CD4-positive, alpha-beta T cell treated with Interleukin-17A for 4 hours (primary cell): ENCODE results near the gene PLD5.
"Not testable (repeated sequence)": the region's sequence is repeated elsewhere in the genome, so short reads cannot be mapped to it uniquely, and the experiment has no call there.

Experiments
- DNase-seq: peaks from one replicate; pipeline ENCODE4 v3.0.0-alpha.2; 2020; ENCODE audit warnings: mixed read lengths

PLD5 gene

DNA sequence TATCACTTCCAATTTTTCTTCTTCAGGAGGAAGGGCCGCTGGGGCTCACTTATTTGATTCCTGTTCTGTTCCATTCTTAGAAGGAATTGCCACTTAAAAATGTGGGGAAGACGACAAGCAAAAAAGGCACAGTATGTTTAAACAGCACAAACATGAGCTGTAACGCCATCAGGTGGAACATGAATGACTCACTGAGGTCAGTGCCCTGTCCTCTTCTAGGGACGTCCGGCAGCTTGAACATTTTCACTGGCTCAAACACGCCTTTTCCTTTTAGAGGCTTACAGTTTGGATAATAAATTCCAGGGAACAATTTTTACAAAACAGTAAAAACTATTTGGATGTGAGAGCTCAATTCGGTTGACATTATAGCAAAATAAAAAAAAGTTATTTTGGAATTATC lies 260.1 kb downstream of the PLD5 start:
- DNase-seq: not testable (repeated sequence)

DNA sequence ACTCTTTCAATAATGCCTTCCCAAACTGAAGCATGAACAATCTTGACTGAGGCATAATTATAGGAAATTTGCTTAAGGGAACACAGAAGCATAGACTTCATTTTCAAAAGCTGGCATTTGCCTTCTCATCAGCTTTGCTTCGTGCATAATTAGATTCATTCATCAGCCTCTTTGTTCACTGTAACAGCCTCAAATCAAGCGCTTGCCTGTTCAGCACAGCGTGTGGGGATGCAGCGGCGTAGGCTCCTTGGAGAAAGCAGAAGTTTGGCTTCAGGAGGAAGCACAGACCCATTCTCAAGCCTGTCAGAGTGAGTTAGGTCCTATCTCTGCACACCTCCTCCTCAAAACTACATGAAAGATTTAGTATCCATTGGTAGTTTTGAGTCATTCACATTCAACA lies 279.2 kb downstream of the PLD5 start:
- DNase-seq: no peak

DNA sequence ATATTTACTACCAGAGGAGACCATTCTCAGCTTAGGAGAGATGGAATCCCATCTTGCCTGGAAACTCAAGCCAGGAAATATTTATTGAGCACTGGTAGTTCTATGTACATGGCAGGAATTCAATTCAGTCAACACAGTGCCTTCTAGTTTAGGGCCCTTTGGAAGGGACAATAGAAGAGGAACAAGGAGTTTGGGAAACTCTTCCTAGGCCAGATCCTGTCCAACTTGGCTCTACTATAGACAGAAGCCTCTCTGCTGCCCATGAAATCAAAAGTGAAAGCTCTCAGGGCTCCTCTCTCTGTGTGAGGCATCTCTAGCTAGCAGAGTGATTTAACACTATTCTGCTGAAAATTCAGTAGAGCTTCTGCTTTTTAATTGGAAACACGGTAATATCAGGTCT lies 281.0 kb downstream of the PLD5 start:
- DNase-seq: no peak

GRCh38 chr1:242242983-242243382 lies 281.5 kb downstream of the PLD5 start:
- DNase-seq: no peak

DNA sequence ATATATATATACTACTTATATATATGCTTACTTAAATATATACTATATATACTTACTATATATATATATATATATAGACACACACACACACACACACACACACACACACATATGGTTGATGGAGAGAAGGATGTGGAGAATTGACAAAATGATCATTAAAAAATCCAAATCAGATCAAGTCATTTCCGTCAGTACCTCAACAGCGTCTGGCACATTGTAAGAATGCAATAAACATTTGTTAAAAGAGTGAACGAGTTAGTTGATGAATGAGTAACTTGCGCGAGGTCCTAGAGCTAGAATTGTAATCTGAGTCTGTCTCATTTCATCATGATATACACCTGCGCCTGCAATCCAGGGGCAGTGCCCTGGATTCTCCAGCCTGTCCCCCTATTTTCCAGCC lies 282.6 kb downstream of the PLD5 start:
- DNase-seq: no peak

DNA sequence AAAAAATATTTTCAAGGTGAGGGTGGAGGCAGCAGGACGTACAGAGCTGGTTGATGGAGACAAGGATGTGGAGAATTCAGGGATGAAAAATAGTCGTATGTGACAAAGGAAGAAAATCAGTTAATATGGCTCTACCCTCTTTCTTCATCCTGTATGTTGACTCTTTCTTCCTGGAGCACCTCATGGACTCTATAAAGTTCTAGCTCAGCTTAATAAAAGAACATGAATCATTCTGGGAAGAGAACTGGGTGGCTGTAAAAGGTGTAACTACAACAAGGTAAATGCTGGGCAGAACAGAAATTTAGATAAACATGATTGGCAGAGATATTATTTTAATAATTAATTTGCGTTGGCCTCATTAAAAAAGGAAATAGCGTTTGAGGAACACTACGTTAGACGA lies 283.8 kb downstream of the PLD5 start:
- no peak for DNase-seq

DNA sequence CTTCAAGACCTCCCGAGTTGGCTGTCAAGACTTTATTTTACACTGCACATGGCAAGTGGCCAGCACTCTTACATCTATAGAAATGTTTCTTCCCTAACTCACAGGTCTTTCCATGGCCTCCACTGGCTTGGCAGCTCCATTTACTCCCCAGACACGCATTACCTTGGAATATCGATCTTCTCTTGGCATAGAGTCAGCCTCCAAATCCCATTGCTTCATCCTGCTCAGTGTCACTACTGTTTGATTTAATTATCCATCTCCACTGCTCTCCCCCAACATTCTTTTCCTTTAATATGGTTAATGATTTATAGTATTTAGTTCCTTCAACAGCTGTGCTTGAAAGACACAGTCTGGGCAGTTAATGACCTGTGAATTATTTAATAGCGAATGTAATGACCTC lies 284.4 kb downstream of the PLD5 start:
- DNase-seq: no peak

DNA sequence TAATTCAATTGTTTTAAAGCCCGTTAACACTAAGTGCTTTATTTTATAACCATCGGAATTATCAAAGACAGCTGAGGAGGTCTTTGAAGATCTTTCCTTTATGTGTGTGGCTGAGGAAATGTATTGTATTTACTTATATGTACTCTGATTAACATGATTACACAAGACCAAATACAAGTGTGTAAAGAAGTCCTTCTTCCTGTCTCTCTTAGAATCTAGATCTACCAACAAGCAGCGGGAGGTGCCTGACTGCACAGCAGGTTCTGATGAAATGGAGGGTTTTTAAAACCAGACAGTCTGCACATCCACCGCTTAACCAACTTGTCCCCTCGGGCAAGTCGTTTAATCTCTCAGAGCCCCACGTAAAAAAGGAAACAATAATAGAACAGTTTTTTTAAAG lies 285.1 kb downstream of the PLD5 start:
- no peak for DNase-seq

- no peak for DNase-seq
Measured at GRCh38 chr1:242237051-242237450, 287.4 kb downstream of the PLD5 start.

GRCh38 chr1:242228991-242229390 lies 295.5 kb downstream of the PLD5 start:
- no peak for DNase-seq

GRCh38 chr1:242225767-242226573 lies 298.5 kb downstream of the PLD5 start:
- no peak for DNase-seq

DNA sequence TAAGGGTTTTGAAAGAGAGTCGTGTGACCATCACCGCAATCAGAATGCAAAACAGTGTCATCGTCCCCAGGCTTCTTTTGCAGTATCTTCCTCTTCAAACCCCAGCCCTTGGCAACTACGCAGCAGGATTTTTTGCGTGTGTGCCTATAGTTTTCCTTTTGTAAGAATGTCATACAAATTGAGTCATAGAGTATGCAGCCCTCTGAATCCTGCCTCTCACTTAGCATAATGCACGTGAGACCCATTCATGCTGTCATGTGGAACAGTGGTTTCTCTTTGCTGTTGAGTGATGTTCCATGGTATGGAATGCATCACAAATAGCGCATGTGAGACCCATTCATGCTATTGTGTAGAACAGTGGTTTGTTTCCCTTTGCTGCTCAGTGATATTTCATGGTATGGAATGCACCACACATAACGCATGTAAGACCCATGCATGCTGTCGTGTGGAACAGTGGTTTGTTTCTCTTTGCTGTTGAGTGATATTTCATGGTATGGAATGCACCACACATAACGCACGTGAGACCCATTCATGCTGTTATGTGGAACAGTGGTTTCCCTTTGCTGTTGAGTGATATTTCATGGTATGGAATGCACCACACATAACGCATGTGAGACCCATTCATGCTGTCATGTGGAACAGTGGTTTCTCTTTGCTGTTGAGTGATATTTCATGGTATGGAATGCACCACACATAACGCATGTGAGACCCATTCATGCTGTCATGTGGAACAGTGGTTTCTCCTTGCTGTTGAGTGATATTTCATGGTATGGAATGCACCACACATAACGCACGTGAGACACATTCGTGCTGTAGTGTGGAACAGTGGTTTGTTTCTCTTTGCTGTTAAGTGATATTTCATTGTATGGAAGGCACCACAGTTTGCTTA lies 299.4 kb downstream of the PLD5 start:
- not testable (repeated sequence) for DNase-seq

DNA sequence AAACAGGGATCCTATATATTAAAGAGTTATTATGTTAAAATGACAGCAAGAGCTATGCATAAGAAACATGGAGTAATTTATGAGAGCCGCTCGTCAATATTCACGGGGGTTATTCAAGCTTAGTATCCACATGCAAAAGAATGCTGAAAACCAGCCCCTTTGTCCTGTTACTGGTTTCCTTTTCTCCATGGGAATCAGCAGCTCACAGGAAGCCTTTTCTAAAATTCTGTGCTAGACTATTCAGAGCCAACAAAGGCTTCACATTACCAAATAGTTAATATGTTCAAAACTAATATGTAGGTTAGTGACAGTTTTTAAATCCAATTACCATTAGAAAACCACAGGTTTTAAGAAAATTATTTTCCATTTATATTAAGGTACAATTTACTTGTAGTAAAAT lies 300.0 kb downstream of the PLD5 start:
- no peak for DNase-seq

GRCh38 chr1:242219905-242220304 lies 304.6 kb downstream of the PLD5 start:
- no peak for DNase-seq

DNA sequence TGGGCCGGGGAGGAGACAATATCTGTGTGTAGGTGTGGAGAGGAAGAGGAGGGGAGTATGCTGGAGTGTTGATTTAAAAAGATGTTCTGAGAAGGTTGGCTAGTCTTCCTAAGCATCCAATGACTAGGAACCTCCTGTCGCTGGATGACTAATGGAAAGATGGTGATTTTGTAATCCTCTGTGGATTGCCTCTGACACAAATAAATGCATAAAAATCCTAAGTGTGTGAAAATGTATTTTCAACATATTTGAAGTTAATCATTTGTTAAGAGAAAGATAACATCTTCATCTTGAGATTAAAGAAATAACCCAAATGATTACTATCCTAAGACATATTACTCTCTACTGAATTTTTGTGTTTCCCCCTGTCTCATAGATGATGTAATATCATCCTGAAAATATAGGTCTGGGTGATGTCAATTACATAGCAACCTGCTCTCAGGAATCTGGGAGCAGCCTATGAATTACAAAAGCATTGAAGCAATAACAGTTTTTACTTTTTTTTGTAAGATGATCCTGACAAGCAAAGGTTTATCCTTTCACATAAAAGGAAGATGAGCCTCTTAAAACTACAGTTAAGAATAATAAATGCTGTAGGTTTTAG lies 305.1 kb downstream of the PLD5 start:
- DNase-seq: no peak

GRCh38 chr1:242216368-242216767 lies 308.1 kb downstream of the PLD5 start:
- DNase-seq: no peak

GRCh38 chr1:242214455-242214854 lies 310.0 kb downstream of the PLD5 start:
- not testable (repeated sequence) for DNase-seq

DNA sequence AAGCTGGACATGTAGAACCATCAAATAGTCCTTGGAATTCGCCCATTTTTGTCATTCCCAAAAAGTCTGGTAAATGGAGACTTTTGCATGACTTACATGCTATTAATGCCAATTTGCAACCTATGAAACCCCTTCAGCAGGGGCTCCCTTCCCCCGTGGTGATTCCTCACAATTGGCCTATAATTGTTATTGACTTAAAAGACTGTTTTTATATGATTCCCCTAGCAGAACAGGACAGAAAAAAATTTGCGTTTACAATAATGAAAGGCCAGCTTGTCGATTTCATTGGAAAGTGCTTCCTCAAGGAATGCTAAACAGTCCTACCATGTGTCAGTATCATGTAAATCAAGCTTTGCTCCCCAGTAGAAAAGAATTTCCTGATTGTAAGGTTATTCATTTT lies 311.5 kb downstream of the PLD5 start:
- DNase-seq: not testable (repeated sequence)

GRCh38 chr1:242212401-242212800 lies 312.1 kb downstream of the PLD5 start:
- no peak for DNase-seq

DNA sequence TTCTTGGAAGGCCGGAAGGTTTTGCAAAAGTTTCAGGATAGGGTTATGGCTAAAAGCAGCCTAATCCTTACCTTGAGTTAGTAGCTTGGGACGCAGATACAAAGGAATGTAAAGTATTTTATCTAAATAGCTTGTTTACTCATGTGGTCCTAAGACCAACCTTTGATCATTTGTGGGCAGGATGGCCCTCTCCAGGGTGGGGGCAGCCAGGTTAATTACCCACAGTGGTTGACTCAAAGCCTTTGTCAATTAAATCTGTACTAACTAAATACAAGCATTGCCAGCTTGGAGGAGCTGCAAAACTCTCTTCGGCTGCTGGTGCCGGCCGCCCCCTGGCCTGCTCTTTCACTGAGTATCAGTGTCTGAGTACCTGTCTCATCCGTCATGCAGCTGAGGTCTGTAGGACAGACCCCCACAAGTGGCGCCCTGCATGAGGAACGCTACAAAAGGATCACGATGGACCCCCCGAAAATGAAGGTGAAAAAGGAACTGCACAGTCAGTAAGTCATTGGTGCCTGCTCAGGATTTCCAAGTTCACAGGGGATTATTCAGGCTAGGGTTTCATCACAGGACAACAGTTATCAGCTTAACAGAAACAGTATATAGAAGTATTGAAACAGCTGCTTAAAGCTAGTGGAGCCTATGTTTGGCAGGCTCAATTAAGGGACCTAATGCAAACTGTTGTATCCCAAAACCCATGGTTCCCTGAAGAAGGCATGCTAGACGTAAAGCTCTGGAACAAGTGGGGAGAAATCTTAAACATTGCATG lies 313.1 kb downstream of the PLD5 start:
- DNase-seq: no peak

DNA sequence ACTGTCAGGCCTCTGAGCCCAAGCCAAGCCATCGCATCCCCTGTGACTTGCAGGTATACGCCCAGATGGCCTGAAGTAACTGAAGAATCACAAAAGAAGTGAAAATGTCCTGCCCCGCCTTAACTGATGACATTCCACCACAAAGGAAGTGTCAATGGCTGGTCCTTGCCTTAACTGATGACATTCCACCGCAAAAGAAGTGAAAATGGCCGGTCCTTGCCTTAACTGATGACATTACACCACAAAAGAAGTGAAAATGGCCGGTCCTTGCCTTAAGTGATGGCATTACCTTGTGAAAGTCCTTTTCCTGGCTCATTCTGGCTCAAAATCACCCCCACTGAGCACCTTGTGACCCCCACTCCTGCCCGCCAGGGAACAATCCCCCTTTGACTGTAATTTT lies 314.2 kb downstream of the PLD5 start:
- DNase-seq: not testable (repeated sequence)

DNA sequence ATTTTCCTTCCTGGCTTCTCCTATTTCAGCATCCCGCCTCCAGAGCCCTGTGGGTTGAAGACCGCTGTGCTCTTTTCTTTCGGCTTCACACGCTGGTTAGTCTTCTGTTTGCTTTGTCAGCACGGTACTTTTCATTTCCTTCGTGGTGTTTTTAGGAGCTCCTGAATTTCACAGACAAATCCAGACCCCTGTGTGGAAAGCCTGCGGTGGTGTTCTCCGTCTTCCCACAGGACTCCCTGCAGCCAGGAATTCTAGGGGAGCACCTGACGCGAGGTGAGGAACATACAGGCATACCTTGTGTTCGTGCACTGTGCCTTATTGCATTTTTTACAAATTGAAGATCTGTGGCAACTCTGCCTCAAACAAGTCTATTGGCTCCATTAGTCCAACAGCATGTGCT lies 315.4 kb downstream of the PLD5 start:
- no peak for DNase-seq

DNA sequence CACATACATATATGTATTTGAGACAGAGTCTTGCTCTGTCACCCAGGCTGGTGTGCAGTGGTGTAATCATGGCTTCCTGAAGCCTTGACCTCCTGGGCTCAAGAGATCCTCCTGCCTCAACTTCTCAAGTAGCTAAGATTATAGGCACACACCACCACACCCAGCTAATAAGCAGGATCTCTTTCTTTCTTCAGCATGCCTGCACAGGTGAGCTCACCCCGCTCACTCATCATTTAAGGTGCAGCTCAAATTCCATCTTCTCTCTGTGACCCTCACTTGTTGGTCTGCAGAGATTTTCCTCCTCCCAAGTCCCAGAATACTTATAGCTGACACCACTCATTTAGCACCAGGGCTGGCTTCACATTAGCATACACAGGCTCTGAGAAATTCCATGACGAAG lies 316.5 kb downstream of the PLD5 start:
- DNase-seq: no peak
